Smooth muscle cell (in vitro differentiated cells): ENCODE measurements around the gene RAVER2. TPM values are rescaled to one million over a fixed set of nuclear protein-coding genes. Genes with fewer than 3 reads are reported as not detected.

Experiments
- DNase-seq: peaks from one replicate; lab custom pipeline; 2025; ENCODE audit not compliant: unreplicated experiment; lab: John Stamatoyannopoulos, UW
- H2AFZ ChIP-seq: fragments of 200-600 bp; sonication (generic); 2 replicates; pipeline ENCODE4 v1.6.0; 2016; ENCODE audit warnings: antibody characterized with exemption, low read depth, mild to moderate bottlenecking
- H3F3A ChIP-seq: fragments of 200-600 bp; sonication (generic); 2 replicates; pipeline ENCODE4 v1.6.0; 2017; ENCODE audit warnings: antibody characterized with exemption, low read depth
- H3K27ac ChIP-seq: fragments of 200-600 bp; sonication (generic); 2 replicates; pipeline ENCODE4 v1.5.1; 2016; ENCODE audit warnings: low read depth, mild to moderate bottlenecking
- H3K27me3 ChIP-seq: fragments of 200-600 bp; sonication (generic); 2 replicates; pipeline ENCODE4 v1.6.1; 2016; ENCODE audit warnings: low read depth, mild to moderate bottlenecking
- H3K36me3 ChIP-seq: fragments of 200-600 bp; sonication (generic); 2 replicates; pipeline ENCODE4 v1.5.1; 2016; ENCODE audit warnings: low read depth
- H3K4me1 ChIP-seq: fragments of 200-600 bp; sonication (generic); 2 replicates; pipeline ENCODE4 v1.5.1; 2016; ENCODE audit warnings: low read depth
- H3K4me2 ChIP-seq: fragments of 200-600 bp; sonication (generic); 2 replicates; pipeline ENCODE4 v1.6.0; 2016; ENCODE audit warnings: mild to moderate bottlenecking
- H3K4me3 ChIP-seq: fragments of 200-600 bp; sonication (generic); 2 replicates; pipeline ENCODE4 v1.5.1; 2016; ENCODE audit warnings: mild to moderate bottlenecking
- H3K79me2 ChIP-seq: fragments of 200-600 bp; sonication (generic); 2 replicates; pipeline ENCODE4 v1.6.0; 2016; ENCODE audit warnings: low read depth, mild to moderate bottlenecking
- H3K9ac ChIP-seq: fragments of 200-600 bp; sonication (generic); 2 replicates; pipeline ENCODE4 v1.6.0; 2016; ENCODE audit warnings: low read depth
- H3K9me3 ChIP-seq: fragments of 200-600 bp; sonication (generic); replicated peaks from 2 replicates; pipeline ENCODE4 v1.5.1; 2016; ENCODE audit warnings: low read depth
- H4K20me1 ChIP-seq: fragments of 200-600 bp; sonication (generic); 2 replicates; pipeline ENCODE4 v1.6.0; 2016; ENCODE audit warnings: low read depth
- CTCF ChIP-seq: fragments of 200-600 bp; sonication (generic); IDR thresholded peaks from 2 replicates; pipeline ENCODE4 v1.5.1; 2017; ENCODE audit warnings: borderline replicate concordance, mild to moderate bottlenecking, antibody characterized with exemption; ENCODE audit not compliant: insufficient read depth, poor library complexity, severe bottlenecking
- WGBS: methylation state at CpG from one replicate; pipeline ENCODE4 v1.1.7; 2016; ENCODE audit warnings: low lambda C conversion rate; 5-methylcytosine and 5-hydroxymethylcytosine counted together
- polyA plus RNA-seq: library from polyadenylated mRNA; unstranded; fragments of >200 nt; fragmentation: Nextera tagmentation; extraction: Ambion mirVana; gene quantifications from 2 replicates; pipeline ENCODE4 v1.2.1, GENCODE V29; 2016
- total RNA-seq: library from RNA; depleted of rRNA; stranded (reverse); fragments of >200 nt; gene quantifications from 2 replicates; pipeline ENCODE4 v1.2.3, GENCODE V29; 2014

Gene RAVER2
- total and polyA plus RNA-seq, 2 experiments from 2014 or later = 2.8 to 9.8 TPM

- Histone ChIP-seq H3K4me2 (no peak overlapping the region), H3K27me3 (no peaks in the 10 kb centered on the region), H4K20me1 (peaks cover 5% of the 10 kb centered on the region), H3K4me3 (no peak overlapping the region), H3K9ac (no peak overlapping the region), H3K27ac (no peak overlapping the region), H3K4me1 (no peaks in the 10 kb centered on the region), H3K79me2 (no peaks in the 10 kb centered on the region), H3F3A (no peaks in the 10 kb centered on the region), H3K36me3 (peaks cover 7% of the 10 kb centered on the region), H3K9me3 (no peaks in the 10 kb centered on the region), H2AFZ (no peak overlapping the region)
- TF ChIP-seq CTCF = no peak
- DNase-seq = no peak
- WGBS = 79% methylated on average over 1 of the region's 1 CpG
These were observed 132.7 kb downstream of the RAVER2 start for GRCh38 chr1:64877598-64877997.

GRCh38 chr1:64878090-64878489, 133.2 kb downstream of the RAVER2 start:
- no peak for TF ChIP-seq CTCF
- Histone ChIP-seq H3K27ac (no peak overlapping the region), H4K20me1 (peaks cover 5% of the 10 kb centered on the region), H3K4me1 (no peaks in the 10 kb centered on the region), H3K4me2 (no peak overlapping the region), H3F3A (no peaks in the 10 kb centered on the region), H3K79me2 (no peaks in the 10 kb centered on the region), H3K36me3 (peaks cover 3% of the 10 kb centered on the region), H2AFZ (no peak overlapping the region), H3K9me3 (no peaks in the 10 kb centered on the region), H3K4me3 (no peak overlapping the region), H3K27me3 (no peaks in the 10 kb centered on the region), H3K9ac (no peak overlapping the region)
- DNase-seq = no peak

GRCh38 chr1:64878931-64879611, 134.2 kb downstream of the RAVER2 start:
- H3K4me3 ChIP-seq = no peak overlapping the region
- H2AFZ ChIP-seq = no peak overlapping the region
- peaks cover 9% of the 10 kb centered on the region for H4K20me1 ChIP-seq
- no peaks in the 10 kb centered on the region for H3K9me3 ChIP-seq
- H3K36me3 ChIP-seq = peaks cover 3% of the 10 kb centered on the region
- TF ChIP-seq CTCF = no peak
- no peaks in the 10 kb centered on the region for H3K4me1 ChIP-seq
- no peaks in the 10 kb centered on the region for H3F3A ChIP-seq
- H3K9ac ChIP-seq = no peak overlapping the region
- H3K79me2 ChIP-seq = no peaks in the 10 kb centered on the region
- no peak overlapping the region for H3K27ac ChIP-seq
- WGBS = 92% methylated on average over 12 of the region's 12 CpGs
- no peak for DNase-seq
- no peaks in the 10 kb centered on the region for H3K27me3 ChIP-seq
- H3K4me2 ChIP-seq = no peak overlapping the region

GRCh38 chr1:64880449-64880848, 135.6 kb downstream of the RAVER2 start:
- 97% methylated on average over 4 of the region's 4 CpGs for WGBS
- Histone ChIP-seq H3K27ac (no peak overlapping the region), H3F3A (peaks cover 5% of the 10 kb centered on the region), H3K36me3 (peaks cover 3% of the 10 kb centered on the region), H3K27me3 (no peaks in the 10 kb centered on the region), H2AFZ (no peak overlapping the region), H3K4me2 (no peak overlapping the region), H3K4me3 (no peak overlapping the region), H3K4me1 (no peaks in the 10 kb centered on the region), H4K20me1 (peaks cover 21% of the 10 kb centered on the region), H3K9me3 (no peaks in the 10 kb centered on the region), H3K79me2 (no peaks in the 10 kb centered on the region), H3K9ac (no peak overlapping the region)
- TF ChIP-seq CTCF = no peak
- DNase-seq = no peak
